PC-9 (cell line): ENCODE results near the gene OR2G2.

Experiments
- EZH2 ChIP-seq: fragments of 200-600 bp; sonication (generic); IDR thresholded peaks from 2 replicates; pipeline ENCODE4 v1.8.0; 2017; ENCODE audit warnings: antibody characterized with exemption, low read depth
- TF ChIP-seq, protein P1 (sequence below): fragments of 200-600 bp; sonication (generic); conservative IDR thresholded peaks from 2 replicates; pipeline ENCODE4 v1.6.1; 2017; ENCODE audit warnings: mixed run types, antibody characterized with exemption, mild to moderate bottlenecking, moderate library complexity

DNA sequence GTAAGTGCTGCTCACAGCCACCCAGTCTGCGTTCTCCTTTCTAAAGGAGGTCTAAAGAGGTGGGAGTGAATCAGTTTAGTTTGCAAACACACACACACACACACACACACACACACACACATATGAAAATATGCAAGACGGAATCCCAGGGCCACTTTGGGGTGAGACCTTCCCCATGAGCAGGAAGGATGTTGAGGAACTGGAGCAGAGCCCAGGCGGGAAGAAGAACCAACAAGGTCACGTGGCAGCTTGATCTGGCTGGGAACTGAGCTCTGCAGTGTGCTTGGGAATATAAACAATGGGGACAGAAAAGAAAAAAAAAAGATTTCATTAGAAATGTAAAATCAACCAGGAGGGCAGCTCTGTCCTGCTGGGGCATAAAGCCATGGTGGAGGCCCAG is 49.9 kb downstream of the OR2G2 start:
- TF ChIP-seq, protein P1, sequence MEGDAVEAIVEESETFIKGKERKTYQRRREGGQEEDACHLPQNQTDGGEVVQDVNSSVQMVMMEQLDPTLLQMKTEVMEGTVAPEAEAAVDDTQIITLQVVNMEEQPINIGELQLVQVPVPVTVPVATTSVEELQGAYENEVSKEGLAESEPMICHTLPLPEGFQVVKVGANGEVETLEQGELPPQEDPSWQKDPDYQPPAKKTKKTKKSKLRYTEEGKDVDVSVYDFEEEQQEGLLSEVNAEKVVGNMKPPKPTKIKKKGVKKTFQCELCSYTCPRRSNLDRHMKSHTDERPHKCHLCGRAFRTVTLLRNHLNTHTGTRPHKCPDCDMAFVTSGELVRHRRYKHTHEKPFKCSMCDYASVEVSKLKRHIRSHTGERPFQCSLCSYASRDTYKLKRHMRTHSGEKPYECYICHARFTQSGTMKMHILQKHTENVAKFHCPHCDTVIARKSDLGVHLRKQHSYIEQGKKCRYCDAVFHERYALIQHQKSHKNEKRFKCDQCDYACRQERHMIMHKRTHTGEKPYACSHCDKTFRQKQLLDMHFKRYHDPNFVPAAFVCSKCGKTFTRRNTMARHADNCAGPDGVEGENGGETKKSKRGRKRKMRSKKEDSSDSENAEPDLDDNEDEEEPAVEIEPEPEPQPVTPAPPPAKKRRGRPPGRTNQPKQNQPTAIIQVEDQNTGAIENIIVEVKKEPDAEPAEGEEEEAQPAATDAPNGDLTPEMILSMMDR: no peak
- no peak for TF ChIP-seq EZH2
